ENCODE data around the gene SUCLG2.
A peak's percentile ranks its signal among the peaks of the same experiment; 100 is the strongest.

SUCLG2 gene

DNA sequence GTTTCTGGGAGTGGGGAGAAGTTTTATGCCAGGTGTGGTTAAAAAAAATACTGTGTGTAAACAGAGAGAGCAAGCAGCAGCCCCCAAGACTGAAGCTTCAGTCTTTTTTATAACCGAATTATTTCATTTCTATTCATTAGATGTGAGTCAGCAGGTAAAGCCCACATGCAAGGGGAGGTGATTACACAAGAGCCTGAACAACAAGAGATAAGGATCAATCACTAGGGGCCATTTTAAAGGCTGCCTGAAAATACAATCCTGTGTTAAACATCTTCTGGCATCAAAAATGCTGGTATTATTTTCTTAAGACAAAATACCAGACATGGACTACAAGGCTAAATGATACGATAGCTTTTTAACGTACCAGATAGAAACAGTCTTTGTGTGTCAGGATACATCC is 217.3 kb downstream of the SUCLG2 start:
- FAIRE-seq: no peak

DNA sequence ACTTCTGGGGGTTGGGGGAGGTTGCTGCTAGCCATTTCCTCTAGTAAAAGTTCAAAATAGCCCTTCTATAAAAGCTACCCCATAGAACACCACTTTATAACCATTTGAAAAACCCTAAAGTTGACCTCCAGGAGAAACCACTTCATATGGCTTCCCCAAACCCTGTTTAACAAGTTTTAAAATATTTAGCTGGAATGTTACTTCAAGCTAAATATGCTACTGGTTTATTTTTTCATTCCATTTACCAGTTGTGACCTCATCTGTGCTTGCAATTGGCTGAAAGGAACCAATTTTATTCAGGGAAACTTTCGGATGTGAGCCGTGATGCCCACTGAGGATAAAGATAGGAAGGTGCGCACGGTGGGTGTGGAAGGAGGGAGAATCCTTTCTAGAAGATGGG is 221.3 kb downstream of the SUCLG2 start:
- FAIRE-seq: no peak

DNA sequence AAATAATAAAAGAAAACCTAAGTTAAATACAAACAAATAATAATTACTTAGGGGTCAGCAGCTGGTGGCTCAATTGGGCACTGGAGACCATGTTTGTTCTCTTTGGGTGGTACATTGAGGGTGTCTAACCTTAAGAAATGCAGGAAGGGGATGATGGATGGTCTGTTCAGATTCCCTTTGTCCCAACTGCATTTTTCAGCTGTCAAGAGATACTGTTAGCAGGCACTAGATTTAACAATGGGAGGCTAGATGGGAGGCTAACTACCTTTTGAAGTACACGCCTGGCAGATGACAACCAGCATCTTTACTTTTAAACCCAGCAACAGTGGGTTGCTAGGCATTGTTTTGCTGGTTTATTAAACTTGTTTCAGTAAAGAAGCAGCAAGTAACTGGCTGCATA is 222.5 kb downstream of the SUCLG2 start:
- no peak for FAIRE-seq

DNA sequence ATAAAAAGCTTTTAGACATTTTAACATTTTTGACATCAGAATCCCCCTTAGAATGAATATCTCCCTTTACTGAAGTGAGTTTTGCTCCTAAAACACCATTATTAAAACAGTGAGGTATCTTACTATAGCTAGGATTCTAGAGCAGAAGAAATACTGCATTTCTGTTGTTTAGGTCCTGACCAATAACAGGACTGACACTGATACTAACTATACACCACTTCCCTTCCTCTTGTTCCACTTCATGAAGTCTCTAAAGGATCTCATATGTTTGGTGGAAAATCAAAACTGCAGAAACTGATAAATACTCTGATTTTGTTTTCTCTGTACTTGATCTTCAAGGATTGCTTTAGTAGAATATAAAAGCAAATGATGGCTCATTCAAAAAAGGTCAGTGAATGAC is 230.7 kb downstream of the SUCLG2 start:
- FAIRE-seq: no peak

DNA sequence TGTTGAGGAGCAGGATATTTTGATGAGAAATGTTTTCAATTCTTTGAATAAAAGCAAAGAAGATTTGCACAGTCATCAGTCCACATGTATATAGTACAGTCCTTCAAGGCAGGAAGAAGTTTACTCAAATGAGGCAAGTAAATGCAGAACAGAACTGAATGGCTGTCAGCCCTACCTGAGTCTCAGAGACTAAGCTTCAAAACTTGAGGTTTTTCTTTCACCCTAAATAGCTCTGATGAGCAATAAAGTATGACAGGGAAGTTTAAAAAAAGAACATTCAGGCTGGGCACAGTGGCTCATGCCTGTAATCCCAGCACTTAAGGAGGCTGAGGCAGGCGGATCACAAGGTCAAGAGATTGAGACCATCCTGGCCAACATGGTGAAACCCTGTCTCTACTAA is 232.5 kb downstream of the SUCLG2 start:
- FAIRE-seq: no peak

DNA sequence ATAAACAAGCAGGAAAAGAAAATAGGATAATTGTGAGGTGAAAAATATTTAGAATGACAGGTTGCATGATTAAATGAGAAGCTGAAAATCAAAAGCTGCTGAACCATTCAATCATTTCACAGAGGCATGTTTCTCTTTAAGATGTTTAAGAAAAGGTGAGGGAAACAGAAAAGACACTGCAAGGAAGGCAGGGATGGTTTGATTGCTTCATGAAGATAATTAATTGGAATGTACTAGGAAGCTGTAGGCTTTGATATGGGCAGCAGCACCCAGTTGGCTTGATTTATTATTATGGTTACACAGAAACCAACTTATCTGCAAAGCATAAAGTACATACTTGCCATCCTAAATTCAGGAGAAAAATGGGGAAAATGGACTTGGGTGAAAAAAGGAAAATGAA is 234.6 kb downstream of the SUCLG2 start:
- no peak for FAIRE-seq

DNA sequence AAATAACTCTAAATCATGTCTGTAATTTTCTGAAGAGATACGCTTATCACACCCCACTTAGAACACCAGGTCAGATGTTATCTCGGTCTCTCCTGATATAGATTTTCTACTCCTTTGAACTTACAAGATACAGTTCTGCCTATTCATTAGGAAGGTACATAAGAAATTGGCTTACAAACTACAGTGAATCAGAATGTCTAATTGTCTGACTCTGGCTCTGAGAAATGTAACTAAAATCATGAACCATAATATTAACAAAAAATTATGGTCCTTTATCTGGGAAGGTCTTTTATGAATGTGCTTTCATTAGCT is 235.2 kb downstream of the SUCLG2 start:
- no peak for FAIRE-seq

DNA sequence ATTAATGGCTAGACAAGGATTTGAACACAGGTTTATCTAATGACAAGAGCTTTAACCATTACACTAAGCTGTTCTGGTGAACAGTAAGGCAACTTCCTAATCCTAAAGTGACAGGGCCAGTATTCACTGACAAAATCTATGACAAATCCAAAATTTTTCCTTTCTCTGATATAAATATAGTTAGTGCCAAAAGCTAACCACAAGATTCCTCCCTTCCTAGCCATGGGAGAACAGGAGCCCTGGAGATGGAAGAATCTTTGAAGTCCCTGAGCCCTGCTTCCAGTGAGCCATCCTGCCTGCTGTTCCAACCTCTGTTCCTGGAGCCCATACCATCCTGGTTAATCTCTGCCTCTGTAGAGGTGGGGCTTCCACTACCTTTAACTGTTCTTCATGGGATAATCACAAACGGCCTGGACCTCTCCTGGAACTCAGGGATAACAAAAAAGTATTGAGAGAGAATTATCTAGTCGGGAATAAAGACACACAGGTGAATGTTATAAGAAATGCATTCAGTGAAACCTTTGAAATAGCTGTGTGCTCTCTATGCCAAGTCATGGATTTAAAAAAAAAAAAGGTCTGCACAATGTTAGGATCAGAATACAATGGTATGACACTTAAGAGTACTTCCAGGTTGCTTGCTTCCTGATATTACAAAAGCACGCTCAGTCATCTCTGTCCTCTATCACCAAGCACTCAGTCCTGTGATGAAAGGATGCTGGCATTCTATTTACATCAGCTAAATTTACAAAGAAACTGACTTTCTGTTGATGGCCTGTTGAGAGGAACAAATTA is 235.8 kb downstream of the SUCLG2 start:
- no peak for FAIRE-seq

DNA sequence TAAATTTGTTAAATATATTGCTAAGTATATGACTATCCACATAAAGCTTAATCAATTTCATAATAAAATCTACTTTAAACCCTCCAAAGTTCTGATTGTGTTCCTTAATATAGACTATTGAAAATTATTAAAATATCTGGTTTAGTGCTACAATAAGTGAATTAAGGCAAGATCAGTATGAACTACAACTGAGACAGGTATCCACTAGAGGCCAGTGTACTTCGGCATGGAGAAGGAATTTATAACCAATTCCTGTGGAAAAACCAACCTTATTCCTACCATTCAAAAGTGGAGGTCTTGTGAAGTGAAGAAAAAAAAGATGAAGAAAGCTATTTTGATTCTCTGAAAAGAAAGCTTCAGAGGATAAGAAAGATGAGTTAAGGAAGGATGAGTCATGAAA is 237.7 kb downstream of the SUCLG2 start:
- no peak for FAIRE-seq

DNA sequence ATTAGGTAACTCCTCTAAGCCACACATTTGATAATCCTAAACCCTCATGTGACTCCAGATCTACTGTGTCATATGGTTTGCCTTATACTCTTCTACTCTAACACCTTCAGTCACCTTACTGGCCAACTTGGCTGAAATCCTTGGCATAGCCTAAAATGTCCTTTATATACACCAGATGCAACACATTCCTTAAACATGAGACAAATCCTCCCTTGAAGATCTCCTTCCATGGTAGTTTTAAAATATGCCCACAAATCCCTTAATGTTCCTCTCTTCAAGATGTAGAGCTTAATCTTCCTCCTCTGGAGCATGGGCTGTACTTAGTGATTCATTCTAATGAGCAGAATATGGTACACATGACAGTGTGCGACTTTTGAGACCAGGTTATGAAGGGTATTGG is 238.9 kb downstream of the SUCLG2 start:
- FAIRE-seq: no peak

DNA sequence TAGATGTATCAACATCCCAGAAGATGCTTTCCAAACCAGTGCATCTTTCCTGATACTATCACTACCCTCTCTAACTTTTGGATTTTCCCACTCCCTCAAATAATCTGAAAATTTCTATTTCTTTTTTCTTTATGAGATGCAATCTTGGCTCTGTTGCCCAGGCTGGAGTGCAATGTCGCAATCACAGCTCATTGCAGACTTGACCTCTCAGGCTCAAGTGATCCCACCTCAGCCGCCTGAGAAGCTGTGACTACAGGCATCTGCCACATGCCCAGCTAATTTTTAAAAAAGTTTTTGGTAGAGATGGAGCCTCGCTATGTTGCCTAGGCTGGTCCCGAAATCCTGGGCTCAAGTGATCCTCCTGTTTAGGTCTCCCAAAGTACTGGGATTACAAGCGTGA is 239.7 kb downstream of the SUCLG2 start:
- no peak for FAIRE-seq

DNA sequence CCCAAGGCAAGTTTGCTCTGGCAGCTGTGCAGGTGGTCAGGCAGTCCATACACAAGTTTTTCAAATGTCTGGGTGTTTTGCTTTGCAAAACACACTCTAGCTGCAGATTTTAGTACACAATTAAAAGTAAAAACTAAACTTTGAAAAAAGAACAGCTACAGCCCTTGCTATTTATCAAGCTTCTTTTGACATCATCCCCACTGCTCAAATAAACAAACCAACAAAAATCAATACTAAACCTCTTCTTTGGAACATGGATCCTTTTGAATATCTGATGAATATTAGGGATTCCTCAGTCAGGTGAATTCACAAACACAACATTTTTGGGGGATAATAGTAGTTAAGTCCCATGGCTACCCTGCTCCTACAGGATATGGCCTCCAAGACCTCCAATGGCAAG is 249.2 kb downstream of the SUCLG2 start:
- FAIRE-seq: no peak

DNA sequence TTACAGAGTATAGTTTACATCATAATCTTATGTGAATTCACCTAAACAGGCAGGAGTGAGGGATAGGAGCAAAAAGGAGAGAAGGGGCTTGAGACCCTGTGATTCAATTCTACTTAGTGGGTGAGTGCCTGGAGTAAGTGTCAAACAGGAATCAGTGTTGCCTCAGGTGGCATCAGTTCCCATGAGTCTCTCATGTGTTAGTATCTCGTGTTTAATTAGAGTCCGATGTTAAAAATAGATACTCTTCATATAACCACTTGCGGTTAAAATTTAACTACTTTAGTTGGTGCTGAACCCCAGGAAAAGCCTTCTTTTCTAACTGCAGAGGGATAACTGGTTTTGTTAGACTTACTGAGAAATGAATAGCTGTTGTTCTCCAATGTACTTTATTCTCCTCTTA is 251.5 kb downstream of the SUCLG2 start:
- no peak for FAIRE-seq

DNA sequence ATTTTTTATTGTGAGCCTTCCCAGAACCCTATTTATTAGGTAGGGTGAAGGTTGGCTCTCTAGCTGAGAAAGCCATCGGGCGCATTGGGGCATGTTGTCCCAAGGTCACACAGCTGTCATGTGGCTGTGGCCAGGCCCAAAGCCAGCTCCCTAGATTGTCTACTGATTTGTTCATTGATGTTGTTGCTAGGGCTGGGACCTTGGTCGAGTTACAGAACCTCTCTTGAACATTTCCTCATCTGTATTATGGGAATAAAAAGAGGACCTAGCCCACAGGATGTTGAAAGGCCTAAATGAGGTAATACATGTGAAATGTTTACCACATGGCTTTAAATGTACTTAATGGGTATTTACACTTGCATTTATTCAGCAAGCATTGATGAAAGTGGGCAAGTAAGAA is 252.5 kb downstream of the SUCLG2 start:
- no peak for FAIRE-seq

DNA sequence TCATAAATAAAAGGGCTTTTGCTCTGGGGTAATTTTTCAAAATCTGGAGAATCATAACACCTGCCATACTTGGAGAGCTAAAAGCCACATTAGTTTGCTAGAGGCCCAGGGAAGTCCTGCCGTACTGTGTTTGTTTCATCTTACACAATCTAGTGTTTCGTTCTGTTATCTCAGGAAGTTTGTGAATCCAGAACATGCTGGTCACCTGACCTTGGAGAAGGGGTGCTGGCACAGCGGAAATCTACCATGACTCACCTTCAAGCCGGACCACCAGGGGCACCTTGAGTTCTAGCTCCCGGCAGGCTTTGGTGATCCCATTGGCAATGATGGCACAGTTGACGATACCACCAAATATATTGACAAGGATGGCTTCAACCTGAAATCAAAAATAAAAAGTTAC is 253.9 kb downstream of the SUCLG2 start:
- FAIRE-seq: no peak

DNA sequence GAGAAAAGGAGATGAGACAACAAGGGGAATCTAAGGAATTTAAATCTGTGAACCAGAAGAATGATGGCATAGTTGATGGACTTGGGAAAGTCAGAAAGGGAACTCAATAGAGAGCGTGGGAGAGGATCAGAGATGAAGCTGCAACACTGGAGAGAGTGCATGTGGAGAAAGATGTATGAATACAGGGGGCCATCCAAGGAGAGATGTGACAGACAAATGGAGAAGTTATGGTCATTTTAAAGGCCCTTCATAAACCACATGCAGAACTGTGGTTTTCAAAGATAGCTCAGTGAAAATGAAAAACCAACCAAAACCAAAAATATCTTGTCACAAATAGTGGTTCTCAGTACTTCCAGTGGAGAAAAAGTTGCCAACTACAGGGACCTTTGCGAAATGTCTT is 265.2 kb downstream of the SUCLG2 start:
- FAIRE-seq: no peak

DNA sequence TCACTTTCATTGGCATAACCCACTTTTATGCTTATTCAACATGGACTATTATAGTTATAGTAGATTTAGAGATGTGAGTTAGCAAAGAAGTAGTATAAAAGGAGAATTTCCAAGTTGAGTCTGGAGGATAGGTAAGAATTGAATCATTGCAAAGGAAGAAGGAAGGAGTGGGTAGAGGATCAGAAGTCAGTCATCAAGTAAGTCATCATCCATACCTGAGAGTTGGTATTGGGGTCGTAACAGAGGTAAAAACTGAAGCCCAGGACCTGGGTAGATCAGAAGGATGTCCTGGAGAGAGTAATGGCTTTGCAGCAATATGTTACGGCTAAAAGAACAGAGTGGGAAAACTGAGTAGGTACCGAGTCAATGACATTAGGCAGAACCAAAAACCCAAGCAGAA is 265.7 kb downstream of the SUCLG2 start:
- FAIRE-seq: no peak

DNA sequence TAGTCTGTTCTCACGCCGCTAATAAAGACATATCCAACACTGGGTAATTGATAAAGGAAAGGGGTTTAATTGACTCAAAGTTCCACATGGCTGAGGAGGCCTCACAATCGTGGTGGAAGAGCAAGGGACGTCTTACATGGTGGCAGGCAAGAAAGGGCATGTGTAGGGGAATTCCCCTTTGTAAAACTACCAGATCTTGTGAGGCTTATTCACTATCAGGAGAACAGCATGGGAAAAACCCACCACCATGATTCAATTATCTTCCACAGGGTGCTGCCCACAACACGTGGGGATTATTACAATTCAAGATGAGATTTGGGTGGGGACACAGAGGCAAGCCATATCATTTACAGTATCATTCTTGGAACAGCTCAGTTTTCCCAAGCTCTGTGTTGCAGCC is 268.0 kb downstream of the SUCLG2 start:
- no peak for FAIRE-seq

DNA sequence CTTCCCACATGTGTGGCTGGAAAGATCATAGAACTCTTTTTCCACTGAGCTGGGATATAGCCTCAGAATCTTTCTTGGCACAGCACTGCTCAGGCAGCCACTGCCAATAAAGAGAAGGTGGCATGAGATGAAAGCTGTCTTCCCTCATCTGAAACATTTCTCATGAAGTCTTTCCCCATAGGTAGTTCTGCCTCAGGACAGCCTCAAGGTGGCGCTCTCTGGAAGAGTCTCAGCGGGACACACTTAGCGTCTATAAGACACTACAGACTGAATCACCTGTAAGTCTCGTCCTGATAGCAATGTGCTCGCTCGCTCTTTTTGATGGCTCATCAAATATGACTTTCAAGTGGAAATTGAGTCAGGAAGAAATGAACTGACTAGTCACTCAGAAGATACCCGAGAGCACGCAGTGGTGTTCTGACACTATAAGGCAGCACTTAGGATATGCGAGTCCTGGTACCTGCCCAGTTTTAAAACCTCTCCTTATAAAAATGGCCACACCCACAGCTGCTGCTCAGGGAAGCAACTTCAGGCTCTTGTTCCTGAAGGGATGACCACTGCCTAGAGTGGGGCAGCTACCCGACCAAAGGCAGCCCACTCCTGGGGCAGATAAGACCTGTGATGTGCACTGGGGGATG is 269.5 kb downstream of the SUCLG2 start:
- FAIRE-seq: no peak

DNA sequence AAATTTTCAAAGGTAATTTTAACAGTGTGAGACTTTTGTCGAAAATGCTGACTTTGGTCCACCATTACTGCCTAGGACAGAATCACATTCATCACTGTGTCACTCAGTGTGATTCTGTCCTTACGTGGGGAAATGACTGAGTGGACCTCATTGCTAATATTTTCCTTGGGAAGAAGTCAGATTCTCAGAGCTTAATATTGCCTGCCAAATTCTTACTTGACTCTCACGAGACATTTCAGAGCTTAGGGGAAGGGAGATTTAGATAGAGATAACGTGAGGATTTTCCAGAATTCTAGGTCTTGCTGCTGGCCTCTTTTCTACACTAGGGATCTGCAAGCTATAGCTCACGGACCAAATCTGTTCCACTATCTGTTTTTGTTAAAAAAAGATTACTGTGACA is 270.4 kb downstream of the SUCLG2 start:
- no peak for FAIRE-seq

DNA sequence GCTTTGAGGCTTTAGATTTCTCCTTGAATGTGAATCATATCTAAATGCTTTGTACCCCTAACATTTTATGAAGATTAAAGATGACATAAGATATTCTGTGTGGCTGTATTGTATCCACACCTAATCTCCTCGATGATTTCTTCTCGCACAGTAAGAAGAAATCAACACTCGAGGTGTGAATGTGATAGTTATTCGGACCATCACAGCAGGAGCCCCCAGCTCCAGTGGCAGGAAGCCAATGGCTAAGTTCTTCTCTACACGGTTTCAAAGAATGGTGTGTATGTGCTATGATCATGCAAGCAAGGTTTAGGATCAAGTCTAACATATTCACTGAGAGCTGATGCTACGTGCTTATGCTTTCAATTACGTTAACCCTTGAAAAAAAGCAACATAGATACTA is 271.0 kb downstream of the SUCLG2 start:
- no peak for FAIRE-seq

DNA sequence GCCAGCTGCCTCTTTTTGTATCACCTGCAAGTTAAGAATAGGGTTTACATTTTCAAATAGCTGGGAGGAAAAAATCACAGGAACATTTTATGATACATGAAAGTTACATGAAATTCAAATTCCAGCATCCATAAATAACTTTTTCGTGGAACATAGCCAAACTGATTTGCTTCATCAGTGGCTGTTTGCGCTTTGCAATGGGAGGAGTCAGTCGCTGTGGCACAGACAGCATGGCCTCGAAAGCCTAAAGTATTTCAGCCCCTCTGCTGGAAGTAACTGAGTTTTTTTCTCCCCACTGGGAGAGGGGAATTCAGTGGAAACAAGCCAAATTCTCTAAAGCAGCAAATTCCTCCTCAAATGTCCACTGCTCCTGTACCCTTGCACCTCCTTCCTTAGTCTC is 271.9 kb downstream of the SUCLG2 start:
- FAIRE-seq: no peak

DNA sequence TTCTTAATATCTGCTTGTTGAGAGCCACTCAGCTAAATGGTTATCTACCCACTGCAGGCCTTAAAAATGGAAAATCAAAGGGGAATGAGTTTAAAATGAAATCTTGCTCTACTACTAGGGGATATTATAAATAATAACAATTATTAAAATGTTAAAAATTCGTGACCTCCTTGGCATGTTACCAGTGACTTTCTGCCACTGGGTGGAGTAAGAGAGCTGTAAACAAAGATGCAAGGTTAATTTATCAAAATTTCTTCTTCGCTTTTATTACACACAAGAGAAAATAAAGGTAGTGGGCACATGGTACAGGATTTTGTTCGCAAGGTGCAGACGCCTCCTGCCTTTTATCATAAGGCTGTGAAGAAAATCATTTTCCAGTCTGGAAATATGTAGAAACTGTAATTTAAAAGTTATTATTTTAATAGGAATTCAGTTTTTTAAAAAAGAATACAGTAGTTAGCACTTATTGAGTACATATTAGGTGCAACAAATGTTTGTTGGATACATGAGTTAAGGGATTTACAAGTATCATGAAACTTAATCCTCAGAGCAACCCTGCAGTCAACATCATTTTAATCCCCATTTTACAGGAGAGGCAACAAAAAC is 272.6 kb downstream of the SUCLG2 start:
- FAIRE-seq: peak; percentile 77

DNA sequence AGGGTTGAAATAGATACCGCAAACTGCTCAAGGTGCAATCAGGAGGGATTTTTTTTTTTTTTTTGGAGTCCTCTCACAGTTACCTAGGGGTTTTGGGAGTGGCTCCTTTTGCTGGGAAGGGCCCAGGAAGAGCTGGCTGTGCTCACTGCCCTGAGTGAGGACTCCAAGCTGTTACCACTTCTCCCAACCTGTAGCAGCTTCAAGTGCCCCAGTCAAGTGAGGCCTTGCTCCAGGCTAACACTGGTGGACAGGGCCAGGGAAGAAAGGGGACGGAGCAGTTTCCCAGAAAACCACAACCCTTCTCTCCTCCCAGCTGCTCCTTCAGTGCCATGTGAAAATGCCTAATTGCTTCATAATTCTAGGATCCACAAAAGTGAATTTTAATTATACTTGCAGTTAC is 274.3 kb downstream of the SUCLG2 start:
- no peak for FAIRE-seq

DNA sequence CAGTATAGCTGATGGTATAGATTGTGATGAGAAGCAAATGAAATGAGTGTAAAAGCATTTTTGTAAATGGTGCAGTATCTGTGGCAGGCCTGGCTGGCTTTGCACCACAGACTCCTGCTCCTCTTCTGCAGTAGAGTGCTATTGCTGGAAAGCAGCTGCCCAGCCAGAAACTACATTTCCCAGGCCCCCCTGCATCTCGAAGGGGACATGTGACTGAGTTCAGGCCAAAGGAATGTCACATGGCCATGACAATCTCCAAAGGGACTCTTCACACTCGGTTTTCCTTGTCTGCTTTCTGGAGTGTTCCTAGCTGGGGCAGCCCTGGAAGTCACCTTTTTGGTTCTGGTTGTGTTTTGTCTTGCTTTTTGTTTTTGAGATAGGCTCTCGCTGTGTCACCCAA is 277.1 kb downstream of the SUCLG2 start:
- FAIRE-seq: no peak

Measured in G401.6 (cell line).